Measurements from ENCODE around the gene CD1C. TPM values are rescaled to one million over a fixed set of nuclear protein-coding genes. Genes with fewer than 3 reads are reported as not detected.
"Not testable (repeated sequence)": the region's sequence is repeated elsewhere in the genome, so short reads cannot be mapped to it uniquely, and the experiment has no call there.

CD1C gene
- total and polyA plus RNA-seq, 9 of the 15 experiments (the other 6 are each of a cell fraction or from before 2014, with no cell fraction given), result not detected

- Histone ChIP-seq H3K9ac (ENCODE audit: insufficient read depth in 1 of 2, low read depth in 2 of 2, low read length in 2 of 2) (no peak overlapping the region), H3K4me1 (replicated peaks in 1 of 2; ENCODE audit: control insufficient read depth in 2 of 2, insufficient read depth in 2 of 2, low read length in 2 of 2) (no peaks in the 10 kb centered on the region; a peak in 1 of 5 replicates), H3K9me3 (replicated peaks; ENCODE audit: control insufficient read depth, insufficient read depth, low read depth, low read length) (no peaks in the 10 kb centered on the region), H3K4me2 (ENCODE audit: insufficient read depth, low read length) (no peak overlapping the region), H3K9me1 (ENCODE audit: control insufficient read depth, insufficient read depth, low read length) (no peaks in the 10 kb centered on the region), H4K20me1 (replicated peaks; ENCODE audit: control insufficient read depth, insufficient read depth, low read length) (no peaks in the 10 kb centered on the region), H3K27me3 (ENCODE audit: control insufficient read depth in 2 of 2, insufficient read depth in 2 of 2, low read length in 2 of 2) (no peaks in the 10 kb centered on the region), H3K4me3 (no peak overlapping the region), H3K27ac (ENCODE audit: extremely low read depth, low read depth, low read length) (no peak overlapping the region), H2AFZ (ENCODE audit: low read depth, low read length) (no peak overlapping the region), H3K79me2 (ENCODE audit: control insufficient read depth, insufficient read depth, low read length) (no peaks in the 10 kb centered on the region), H3K36me3 (ENCODE audit: control insufficient read depth, insufficient read depth, low read length) (no peaks in the 10 kb centered on the region)
- peak; percentile 31; the same call in 1 of the 2 replicates for TF ChIP-seq MAFG (tag; conservative IDR thresholded peaks at IDR 0.05)
- peak; percentile 51 for TF ChIP-seq ZNF316 (IDR thresholded peaks at IDR 0.05)
- no peak for TF ChIP-seq RFX7 (CRISPR knock-in tag; IDR thresholded peaks at IDR 0.05)
- no peak for ATAC-seq
- DNase-seq (ENCODE audit: extremely low read depth in 1 of 4, low spot score in 3 of 4), result no peak
- 0% methylated on average over 2 of the region's 2 CpGs for WGBS (ENCODE audit: insufficient coverage, low coverage, missing lambda C conversion rate)
- ChIA-PET POLR2A (no interaction called here), CTCF (ENCODE audit: low intra/inter-chr PET ratio) (interaction anchor here (0.7 kb wide), 1 partner anchor 141 kb away, joined by 3 read pairs; no protein-coding TSS in a partner anchor)
- intact Hi-C loops (cut with micrococcal nuclease) (no loop called here), in situ Hi-C loops (cut with MboI) (no loop called here)
- BruUV-seq (replicated peaks), result no TSS peak
- FAIRE-seq, result no peak
These were observed 44.9 kb downstream of the CD1C start for GRCh38 chr1:158334526-158335212.

GRCh38 chr1:158335213-158335532 lies 45.5 kb downstream of the CD1C start:
- Histone ChIP-seq H3K9me3 (replicated peaks; ENCODE audit: control insufficient read depth, insufficient read depth, low read depth, low read length) (no peaks in the 10 kb centered on the region), H3K4me3 (no peak overlapping the region), H3K79me2 (ENCODE audit: control insufficient read depth, insufficient read depth, low read length) (no peaks in the 10 kb centered on the region), H3K9me1 (ENCODE audit: control insufficient read depth, insufficient read depth, low read length) (no peaks in the 10 kb centered on the region), H3K36me3 (ENCODE audit: control insufficient read depth, insufficient read depth, low read length) (no peaks in the 10 kb centered on the region), H3K4me2 (ENCODE audit: insufficient read depth, low read length) (no peak overlapping the region), H2AFZ (ENCODE audit: low read depth, low read length) (no peak overlapping the region), H3K9ac (ENCODE audit: insufficient read depth in 1 of 2, low read depth in 2 of 2, low read length in 2 of 2) (no peak overlapping the region), H3K4me1 (replicated peaks in 1 of 2; ENCODE audit: control insufficient read depth in 2 of 2, insufficient read depth in 2 of 2, low read length in 2 of 2) (no peaks in the 10 kb centered on the region; a peak in 1 of 5 replicates), H3K27me3 (ENCODE audit: control insufficient read depth in 2 of 2, insufficient read depth in 2 of 2, low read length in 2 of 2) (no peaks in the 10 kb centered on the region), H4K20me1 (replicated peaks; ENCODE audit: control insufficient read depth, insufficient read depth, low read length) (no peaks in the 10 kb centered on the region), H3K27ac (ENCODE audit: extremely low read depth, low read depth, low read length) (no peak overlapping the region)
- CTCF ChIA-PET (ENCODE audit: low intra/inter-chr PET ratio), result no interaction called here
- TF ChIP-seq NCOA6 (IDR thresholded peaks at IDR 0.05) (no peak), ZBTB2 (IDR thresholded peaks at IDR 0.05) (no peak)
- intact Hi-C loops (cut with micrococcal nuclease) (no loop called here), in situ Hi-C loops (cut with MboI) (no loop called here)
- no TSS peak for BruUV-seq (replicated peaks)
- POLR2A ChIA-PET, result no interaction called here
- no peak for ATAC-seq
- no peak for FAIRE-seq
- DNase-seq (ENCODE audit: extremely low read depth in 1 of 4, low spot score in 3 of 4), result no peak

GRCh38 chr1:158336413-158336812 lies 46.7 kb downstream of the CD1C start:
- H3K27ac ChIP-seq (ENCODE audit: extremely low read depth, low read depth, low read length); H3K27me3 ChIP-seq (ENCODE audit: control insufficient read depth in 2 of 2, insufficient read depth in 2 of 2, low read length in 2 of 2); in situ Hi-C loops (cut with MboI); H2AFZ ChIP-seq (ENCODE audit: low read depth, low read length); H3K79me2 ChIP-seq (ENCODE audit: control insufficient read depth, insufficient read depth, low read length); H3K4me2 ChIP-seq (ENCODE audit: insufficient read depth, low read length); FAIRE-seq; H3K4me1 ChIP-seq (replicated peaks in 1 of 2; ENCODE audit: control insufficient read depth in 2 of 2, insufficient read depth in 2 of 2, low read length in 2 of 2); CTCF ChIA-PET (ENCODE audit: low intra/inter-chr PET ratio); POLR2A ChIA-PET; H3K36me3 ChIP-seq (ENCODE audit: control insufficient read depth, insufficient read depth, low read length); intact Hi-C loops (cut with micrococcal nuclease); BruUV-seq (replicated peaks); H4K20me1 ChIP-seq (replicated peaks; ENCODE audit: control insufficient read depth, insufficient read depth, low read length); H3K9me1 ChIP-seq (ENCODE audit: control insufficient read depth, insufficient read depth, low read length); H3K9me3 ChIP-seq (replicated peaks; ENCODE audit: control insufficient read depth, insufficient read depth, low read depth, low read length); ATAC-seq; H3K9ac ChIP-seq (ENCODE audit: insufficient read depth in 1 of 2, low read depth in 2 of 2, low read length in 2 of 2); H3K4me3 ChIP-seq: not testable (repeated sequence)
- WGBS (ENCODE audit: insufficient coverage, low coverage, missing lambda C conversion rate), result 2% methylated on average over 7 of the region's 7 CpGs
- DNase-seq (ENCODE audit: extremely low read depth in 1 of 4, low spot score in 3 of 4), result peak in 1 of 4 experiments; percentile 14
